Muscle of leg (tissue), 11 donors: ENCODE data around the gene PTBP3. TPM values are rescaled to one million over a fixed set of nuclear protein-coding genes. Genes with fewer than 3 reads are reported as not detected.

ENCODE experiments used
- DNase-seq: peaks from one replicate; pipeline ENCODE4 v3.0.0; 2013
- H3K27ac ChIP-seq: one replicate; pipeline ENCODE4 v1.5.1; 2013; ENCODE audit warnings: mild to moderate bottlenecking, low read length, control low read depth
- H3K27me3 ChIP-seq: one replicate; pipeline ENCODE4 v1.6.1; 2013; ENCODE audit warnings: low read length; ENCODE audit not compliant: control insufficient read depth, insufficient read depth
- H3K36me3 ChIP-seq: one replicate; pipeline ENCODE4 v1.6.1; 2013; ENCODE audit warnings: low read length; ENCODE audit not compliant: control insufficient read depth, insufficient read depth
- H3K4me1 ChIP-seq: one replicate; pipeline ENCODE4 v1.6.1; 2013; ENCODE audit warnings: low read length; ENCODE audit not compliant: control insufficient read depth, insufficient read depth
- H3K4me3 ChIP-seq: one replicate; pipeline ENCODE4 v1.5.1; 2013; ENCODE audit warnings: low read length, control low read depth
- H3K9me3 ChIP-seq: replicated peaks from 2 replicates; pipeline ENCODE4 v1.6.1; 2013; ENCODE audit warnings: low read depth, low read length; ENCODE audit not compliant: control insufficient read depth
- WGBS: methylation state at CpG from one replicate; pipeline ENCODE4 v1.1.5; 2013; ENCODE audit warnings: missing lambda C conversion rate; ENCODE audit not compliant: insufficient coverage; 5-methylcytosine and 5-hydroxymethylcytosine counted together
- polyA plus RNA-seq, 8 donors: library from polyadenylated mRNA; unstranded; fragments of 120-200 nt; gene quantifications; one replicate each; pipeline versions ENCODE4 v1.2.1 to v1.2.3, GENCODE V29; 2013; ENCODE audit warnings: inconsistent platforms in 1 of 8, low replicate concordance in 1 of 8; ENCODE audit not compliant: insufficient read length in 8 of 8, insufficient read depth in 1 of 8
- total RNA-seq: library from RNA; stranded (reverse); fragments of 120-200 nt; gene quantifications from one replicate; pipeline ENCODE4 v1.2.4, GENCODE V29; 2013

The PTBP3 gene
- total and polyA plus RNA-seq, 9 donors = 11.3 to 21.9 (median 15.0) TPM

DNA sequence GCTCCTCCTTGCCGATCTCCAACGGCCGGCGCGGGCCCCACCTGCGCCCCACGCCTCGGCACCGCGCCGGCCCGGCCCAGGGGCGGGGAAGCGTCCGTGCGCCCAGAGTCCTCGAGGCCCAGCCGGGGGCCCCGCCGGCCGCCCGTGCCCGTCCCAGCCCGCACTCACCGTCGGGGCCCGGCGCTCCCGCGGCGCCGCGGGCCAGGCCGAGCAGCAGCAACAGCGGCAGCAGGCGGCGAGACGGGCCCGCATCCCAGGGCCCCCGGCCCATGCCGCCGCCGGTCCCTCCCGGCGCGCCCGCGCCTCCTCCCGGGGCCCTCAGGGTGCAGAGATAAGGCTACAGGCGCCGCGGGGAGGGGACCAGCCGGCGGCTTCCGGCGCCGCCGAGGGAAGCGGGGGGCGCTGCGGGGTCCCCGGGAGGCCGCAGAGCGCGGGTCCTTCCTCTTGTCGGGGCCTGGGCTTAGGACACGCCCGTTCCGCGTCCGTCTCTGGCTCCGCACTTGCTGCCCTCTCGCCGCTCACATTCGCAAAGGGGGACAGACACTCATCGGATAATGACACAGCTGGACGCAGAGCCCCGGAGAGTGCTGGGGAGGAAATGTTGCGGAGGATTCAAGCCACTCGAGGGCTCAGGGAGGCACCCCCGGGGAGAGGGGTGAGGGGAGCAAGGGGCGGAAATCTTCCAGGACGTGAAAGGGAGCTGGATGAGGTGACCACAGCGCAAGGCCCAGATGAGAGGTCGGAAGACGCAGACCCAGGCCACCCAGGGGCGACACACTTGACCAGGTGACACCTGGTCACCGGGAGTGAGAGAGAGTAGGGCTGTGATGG lies 158.2 kb downstream of the PTBP3 start, which contains the start of gene SUSD1:
Gene SUSD1, minus strand, starts transcription at position 333 of the 831 bp plus-strand sequence. Its CDS starts 62 bp downstream, at position 271.
- H3K4me3 ChIP-seq = peak within 1 kb of the TSS; percentile 52
- peak; percentile 38 for DNase-seq
- H3K4me1 ChIP-seq = peaks cover 16% of the 10 kb centered on the region
- H3K9me3 ChIP-seq = no peaks in the 10 kb centered on the region
- WGBS = under 1% methylated on average over 88 of the region's 88 CpGs
- peaks cover 8% of the 10 kb centered on the region for H3K27me3 ChIP-seq
- no peak within 1 kb of the TSS for H3K27ac ChIP-seq
- H3K36me3 ChIP-seq = no peaks in the 10 kb centered on the region

DNA sequence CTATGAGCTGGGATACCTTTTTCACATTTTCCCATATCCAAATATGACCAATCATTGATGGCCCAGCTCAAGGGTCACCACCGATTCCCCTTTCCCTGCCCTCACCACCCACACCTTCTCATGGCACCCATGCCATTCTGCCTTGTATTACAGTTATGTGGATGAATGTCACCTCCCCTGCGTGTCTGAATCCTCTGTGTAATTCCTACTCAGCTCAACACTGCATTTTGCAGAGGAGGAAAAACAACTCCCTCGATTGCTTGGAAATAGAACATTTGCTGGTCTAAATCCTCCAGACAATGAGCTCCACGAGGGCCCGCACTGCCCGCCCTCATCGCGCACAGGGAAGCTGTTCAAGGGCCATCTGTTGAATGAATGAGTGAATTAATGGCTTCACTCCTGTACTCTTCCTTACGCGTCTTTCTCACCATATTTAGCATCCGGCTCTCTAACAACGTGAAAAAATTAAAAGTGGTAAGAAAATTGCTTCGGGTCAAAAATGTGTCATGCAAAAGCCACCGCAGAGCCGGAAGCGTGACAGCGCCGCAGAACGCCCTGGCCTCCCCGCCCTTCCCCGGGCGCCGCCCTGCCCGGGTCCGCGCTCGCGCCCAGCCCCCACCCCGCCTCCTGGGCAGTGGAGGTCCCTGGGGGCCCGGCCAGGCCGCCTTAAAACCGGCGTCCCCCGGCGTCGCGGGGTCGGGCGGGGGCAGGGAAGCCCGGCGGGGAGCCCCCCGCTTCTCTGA lies 159.0 kb downstream of the PTBP3 start:
- Histone ChIP-seq H3K36me3 (no peaks in the 10 kb centered on the region), H3K27ac (no peak overlapping the region), H3K4me3 (peak overlapping the region; percentile 34), H3K4me1 (peaks cover 12% of the 10 kb centered on the region), H3K27me3 (peaks cover 8% of the 10 kb centered on the region), H3K9me3 (no peaks in the 10 kb centered on the region)
- peak; percentile 37 for DNase-seq
- under 1% methylated on average over 33 of the region's 42 CpGs for WGBS

DNA sequence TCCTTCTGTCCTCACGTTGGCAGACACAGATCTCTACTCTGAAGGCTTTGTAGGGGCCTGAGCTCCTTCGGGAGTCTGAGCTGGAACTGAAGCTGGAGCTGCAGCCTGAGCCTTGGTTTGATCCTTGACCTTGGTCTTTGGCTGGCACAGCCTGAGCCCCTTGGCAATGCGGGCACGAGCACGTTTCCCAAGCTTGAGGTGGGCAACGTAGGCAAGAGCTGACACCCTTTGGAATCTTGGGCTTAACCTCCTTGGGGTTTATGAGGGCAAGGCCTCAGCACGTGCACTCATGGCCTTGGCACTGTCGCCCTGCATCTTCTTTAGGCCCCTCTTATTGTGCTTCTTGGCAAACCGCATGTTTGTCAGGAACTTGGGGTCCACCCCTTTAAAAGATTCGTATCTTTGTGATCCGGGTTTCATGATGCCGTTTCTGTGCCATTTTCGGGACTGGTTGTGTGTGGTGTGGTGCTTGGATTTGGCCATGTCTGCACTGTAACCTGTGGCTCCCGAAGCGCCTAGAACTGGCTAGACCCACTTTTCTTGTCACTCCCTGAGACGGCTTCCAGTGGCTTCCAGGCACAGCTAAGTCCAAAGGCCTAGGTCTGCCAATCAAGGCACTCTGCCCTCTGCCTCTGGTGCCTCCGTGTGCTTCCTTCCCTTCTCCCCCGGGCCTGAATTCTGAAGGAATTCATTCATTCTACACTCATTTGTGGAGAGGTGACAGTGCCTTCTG lies 159.8 kb downstream of the PTBP3 start:
- no peak overlapping the region for H3K27ac ChIP-seq
- H3K36me3 ChIP-seq = no peaks in the 10 kb centered on the region
- no peaks in the 10 kb centered on the region for H3K9me3 ChIP-seq
- peaks cover 12% of the 10 kb centered on the region for H3K4me1 ChIP-seq
- DNase-seq = no peak
- 90% methylated on average over 16 of the region's 18 CpGs for whole genome bisulfite sequencing
- H3K27me3 ChIP-seq = peaks cover 8% of the 10 kb centered on the region
- H3K4me3 ChIP-seq = no peak overlapping the region

DNA sequence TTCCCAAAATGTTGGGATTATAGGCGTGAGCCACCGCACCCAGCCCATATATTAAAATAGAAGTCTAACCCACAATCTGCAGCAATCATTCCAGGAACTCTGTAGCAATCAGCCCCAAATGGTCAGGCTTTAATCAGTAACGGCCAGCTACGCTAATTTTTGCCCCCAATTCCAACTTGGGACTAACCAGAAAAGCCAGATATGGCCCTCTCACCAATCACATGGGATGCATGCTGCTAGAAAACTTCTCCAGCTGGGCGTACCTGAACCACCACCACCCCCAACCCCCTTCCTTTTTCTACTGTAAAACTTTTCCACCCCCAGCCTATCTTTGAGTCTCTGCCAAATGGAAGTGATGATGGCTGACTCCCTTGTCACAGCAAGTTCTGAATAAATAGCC lies 162.5 kb downstream of the PTBP3 start:
- 92% methylated on average over 4 of the region's 5 CpGs for WGBS
- H3K27ac ChIP-seq = no peak overlapping the region
- H3K4me1 ChIP-seq = peaks cover 19% of the 10 kb centered on the region
- peaks cover 6% of the 10 kb centered on the region for H3K27me3 ChIP-seq
- no peak overlapping the region for H3K4me3 ChIP-seq
- no peak for DNase-seq
- H3K9me3 ChIP-seq = no peaks in the 10 kb centered on the region
- H3K36me3 ChIP-seq = no peaks in the 10 kb centered on the region

DNA sequence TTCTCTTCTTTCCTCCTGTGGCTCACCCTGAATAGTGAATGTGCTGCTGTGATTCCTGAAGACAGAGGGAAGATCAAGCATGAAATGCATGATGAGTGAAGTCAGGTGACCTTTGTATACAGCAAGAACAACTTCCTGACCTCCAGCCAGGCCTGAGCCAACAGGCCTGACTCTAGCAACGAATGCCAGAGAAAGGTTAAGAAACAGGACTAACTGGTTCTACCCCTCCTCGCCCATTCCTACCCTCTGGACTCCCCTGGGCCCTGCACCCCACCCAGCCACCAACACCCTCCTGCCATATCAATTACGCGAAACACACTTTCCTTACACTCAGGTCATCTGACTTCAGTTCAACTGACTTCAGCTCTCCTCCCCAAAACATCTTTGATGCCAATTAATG lies 163.2 kb downstream of the PTBP3 start:
- Histone ChIP-seq H3K27ac (no peak overlapping the region), H3K9me3 (no peaks in the 10 kb centered on the region), H3K4me1 (peaks cover 14% of the 10 kb centered on the region), H3K27me3 (no peaks in the 10 kb centered on the region), H3K4me3 (no peak overlapping the region), H3K36me3 (no peaks in the 10 kb centered on the region)
- 81% methylated on average over 4 of the region's 4 CpGs for WGBS
- no peak for DNase-seq

DNA sequence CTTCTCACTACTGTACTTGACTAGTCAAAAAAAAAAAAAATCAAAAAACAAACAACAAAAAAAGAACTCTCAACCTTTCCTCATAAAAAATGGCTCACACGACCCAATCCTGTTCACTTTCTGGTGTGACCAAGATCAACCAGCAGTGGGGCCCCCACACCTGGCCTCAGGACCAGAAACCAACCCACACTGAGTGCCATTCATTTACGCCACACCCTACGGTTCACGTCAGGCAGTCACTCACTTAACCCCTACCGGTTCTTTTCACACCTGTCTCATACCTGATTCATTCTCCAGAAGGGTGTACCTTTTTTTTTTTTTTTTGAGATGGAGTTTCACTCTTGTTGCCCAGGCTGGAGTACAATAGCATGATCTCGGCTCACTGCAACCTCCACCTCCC lies 164.1 kb downstream of the PTBP3 start:
- Histone ChIP-seq H3K4me3 (no peak overlapping the region), H3K4me1 (peaks cover 14% of the 10 kb centered on the region), H3K9me3 (no peaks in the 10 kb centered on the region), H3K27me3 (no peaks in the 10 kb centered on the region), H3K27ac (no peak overlapping the region), H3K36me3 (no peaks in the 10 kb centered on the region)
- DNase-seq = no peak
- WGBS = 40% methylated on average over 2 of the region's 6 CpGs

DNA sequence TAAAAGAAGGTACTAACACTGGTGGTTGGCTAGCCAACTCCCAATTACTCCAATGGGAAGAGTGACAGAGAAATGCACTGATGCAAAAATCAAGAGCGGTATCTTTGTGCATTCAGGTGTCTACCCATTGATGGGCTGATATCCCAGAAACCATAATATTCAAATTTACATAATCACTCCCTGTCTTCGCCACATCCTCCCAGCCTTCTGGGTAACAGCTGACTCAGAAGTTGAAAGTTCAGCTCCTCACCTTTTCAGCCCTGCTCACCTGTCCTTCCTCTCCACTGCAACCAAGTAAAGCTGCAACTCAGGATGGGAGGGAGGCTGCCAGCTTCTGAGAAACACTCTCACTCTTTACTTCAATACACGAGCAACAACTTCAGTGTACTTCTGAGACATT lies 165.2 kb downstream of the PTBP3 start:
- WGBS = 93% methylated on average over 1 of the region's 3 CpGs
- Histone ChIP-seq H3K27ac (no peak overlapping the region), H3K9me3 (no peaks in the 10 kb centered on the region), H3K27me3 (no peaks in the 10 kb centered on the region), H3K4me1 (peaks cover 9% of the 10 kb centered on the region), H3K4me3 (no peak overlapping the region), H3K36me3 (no peaks in the 10 kb centered on the region)
- DNase-seq = no peak

Other genes with a start within 250 kb of the PTBP3 start
- gene SUSD1, start 158.3 kb downstream of the PTBP3 start, total RNA-seq = 7.9 TPM
- 10 to 100 TPM in 1 of 8 donors, 1 to 10 TPM in 7; 5.9 to 15.0 (median 6.9) TPM for gene SUSD1, start 158.3 kb downstream of the PTBP3 start, polyA plus RNA-seq
- gene HSDL2, start 46.5 kb upstream of the PTBP3 start, total RNA-seq = 61.4 TPM
- gene HSDL2, start 46.5 kb upstream of the PTBP3 start, polyA plus RNA-seq = 10 to 100 TPM; 53.3 to 78.1 (median 68.2) TPM
- 3.4 TPM for gene KIAA1958, start 153.2 kb upstream of the PTBP3 start, total RNA-seq
- gene KIAA1958, start 153.2 kb upstream of the PTBP3 start, polyA plus RNA-seq = 1 to 10 TPM; 2.1 to 4.9 (median 3.3) TPM